ENCODE results near the gene EGF.
"Not testable (repeated sequence)": the region's sequence is repeated elsewhere in the genome, so short reads cannot be mapped to it uniquely, and the experiment has no call there.

EGF gene

GRCh38 chr4:109912706-109913595 lies at the start of gene EGF:
TSS of gene EGF (plus strand) at chr4:109912883. CDS start at chr4:109913336, 453 bp downstream.
- in situ Hi-C loops (cut with HindIII; ENCODE audit: low pct_ligation_motif_present, low pct_unique_long_range_greater_than_20kb, low sequenced_read_pairs): no loop called here
- peak; percentile 60 for DNase-seq

- in situ Hi-C loops (cut with HindIII; ENCODE audit: low pct_ligation_motif_present, low pct_unique_long_range_greater_than_20kb, low sequenced_read_pairs): no loop called here
- no peak for DNase-seq
Measured at GRCh38 chr4:109864134-109864533, 48.5 kb upstream of the EGF start.

DNA sequence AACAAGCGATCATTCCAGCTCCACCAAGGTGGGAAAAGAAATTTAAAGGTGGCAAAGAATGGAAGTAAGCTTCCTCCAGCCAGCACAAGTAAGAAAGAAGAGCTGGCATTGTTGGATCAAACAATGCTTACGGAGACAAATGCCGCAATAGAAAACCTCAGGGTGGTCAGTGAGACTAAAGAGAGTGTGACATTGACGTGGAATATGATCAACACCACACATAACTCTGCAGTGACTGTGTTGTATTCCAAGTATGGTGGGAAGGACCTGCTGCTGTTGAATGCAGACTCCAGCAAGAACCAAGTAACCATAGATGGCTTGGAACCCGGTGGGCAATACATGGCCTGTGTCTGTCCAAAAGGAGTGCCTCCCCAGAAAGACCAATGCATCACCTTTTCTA lies 42.6 kb upstream of the EGF start:
- in situ Hi-C loops (cut with HindIII; ENCODE audit: low pct_ligation_motif_present, low pct_unique_long_range_greater_than_20kb, low sequenced_read_pairs): no loop called here
- DNase-seq: no peak

DNA sequence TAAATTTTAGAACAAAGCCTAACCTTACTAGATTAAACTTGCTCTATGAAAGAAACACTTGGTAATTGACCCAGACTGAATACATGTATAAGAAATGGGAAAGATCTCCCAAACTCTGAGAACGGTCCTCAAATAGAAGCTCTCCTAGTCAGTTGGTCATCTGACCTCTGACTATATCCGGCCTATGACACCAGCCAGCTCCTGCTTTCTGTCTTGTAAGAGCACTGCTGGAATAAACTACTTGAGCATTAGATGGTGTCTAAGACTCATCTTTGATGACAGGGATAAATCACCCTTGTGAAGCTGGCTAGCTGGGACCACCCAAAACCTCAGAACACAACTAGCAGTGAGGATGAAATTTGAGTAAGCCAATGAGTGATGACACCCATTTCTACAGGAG lies 40.6 kb upstream of the EGF start:
- in situ Hi-C loops (cut with HindIII; ENCODE audit: low pct_ligation_motif_present, low pct_unique_long_range_greater_than_20kb, low sequenced_read_pairs): no loop called here
- DNase-seq: no peak

DNA sequence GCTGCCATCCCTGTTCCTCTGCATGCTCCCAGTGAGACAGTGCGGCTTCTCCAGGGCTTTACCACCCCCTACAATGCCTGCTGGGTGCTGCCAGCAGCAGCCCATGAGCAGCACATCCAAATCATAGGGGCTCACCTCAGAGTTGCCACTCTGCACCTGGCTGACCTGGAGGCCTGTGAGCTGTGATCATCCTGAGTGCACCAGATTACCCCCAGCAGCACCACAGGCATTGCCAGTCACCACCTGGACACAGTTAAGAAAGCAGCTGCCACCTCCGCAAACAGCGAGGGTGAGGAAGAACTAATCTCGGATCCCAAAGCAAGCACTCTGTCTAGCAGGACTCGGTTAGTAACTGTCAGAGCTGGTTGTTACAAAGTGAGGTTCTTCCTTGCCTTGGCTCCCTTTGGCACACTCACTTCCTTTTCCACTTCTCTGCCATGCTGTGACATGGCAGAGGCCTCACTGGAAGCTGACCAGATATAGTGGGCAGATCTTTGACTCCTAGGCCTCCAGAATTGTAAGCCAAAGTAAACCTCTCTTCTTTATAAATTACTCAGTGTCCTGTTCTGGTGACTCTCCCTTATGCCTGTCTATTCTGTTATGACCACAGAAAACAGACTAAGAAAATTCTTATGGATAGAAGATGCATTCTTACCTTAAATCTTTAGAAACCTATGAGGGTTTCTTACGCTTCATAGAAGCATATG lies 39.6 kb upstream of the EGF start:
- in situ Hi-C loops (cut with HindIII; ENCODE audit: low pct_ligation_motif_present, low pct_unique_long_range_greater_than_20kb, low sequenced_read_pairs): no loop called here
- no peak for DNase-seq

DNA sequence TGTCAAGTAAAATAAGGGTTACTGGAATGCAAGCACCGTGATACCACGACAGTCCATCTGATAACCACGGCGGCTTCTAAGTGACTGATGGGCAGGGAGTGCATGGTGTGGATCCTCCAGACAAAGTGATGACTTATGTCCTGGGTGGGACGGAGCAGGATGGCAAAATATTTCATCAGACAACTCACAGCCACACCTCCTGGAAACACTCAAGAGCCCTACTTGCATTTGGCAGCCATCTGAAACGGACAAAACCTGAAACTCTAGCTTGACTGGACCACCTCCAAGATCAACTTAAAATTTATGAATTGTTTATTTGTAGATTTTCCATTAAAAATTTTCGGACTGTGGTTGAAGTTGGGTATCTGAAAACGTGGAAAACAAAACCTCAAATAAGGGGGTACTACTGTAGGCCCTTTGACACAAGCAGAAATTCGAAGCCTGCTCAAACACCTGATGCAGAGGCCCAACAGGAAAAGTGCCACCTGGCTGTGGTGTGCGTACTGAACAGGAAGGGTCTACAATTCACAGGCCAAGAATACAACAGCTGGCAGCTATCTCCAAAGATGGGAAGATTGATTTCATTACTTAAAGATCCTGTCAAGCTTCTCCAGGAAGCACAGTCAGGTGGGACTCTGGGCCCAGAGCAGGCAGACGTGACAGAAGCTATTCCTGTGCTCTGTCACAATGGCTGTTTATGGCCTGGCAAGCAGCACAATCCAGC lies 38.7 kb upstream of the EGF start:
- in situ Hi-C loops (cut with HindIII; ENCODE audit: low pct_ligation_motif_present, low pct_unique_long_range_greater_than_20kb, low sequenced_read_pairs): no loop called here
- no peak for DNase-seq

GRCh38 chr4:109875106-109875505 lies 37.6 kb upstream of the EGF start:
- no peak for DNase-seq
- in situ Hi-C loops (cut with HindIII; ENCODE audit: low pct_ligation_motif_present, low pct_unique_long_range_greater_than_20kb, low sequenced_read_pairs): no loop called here

DNA sequence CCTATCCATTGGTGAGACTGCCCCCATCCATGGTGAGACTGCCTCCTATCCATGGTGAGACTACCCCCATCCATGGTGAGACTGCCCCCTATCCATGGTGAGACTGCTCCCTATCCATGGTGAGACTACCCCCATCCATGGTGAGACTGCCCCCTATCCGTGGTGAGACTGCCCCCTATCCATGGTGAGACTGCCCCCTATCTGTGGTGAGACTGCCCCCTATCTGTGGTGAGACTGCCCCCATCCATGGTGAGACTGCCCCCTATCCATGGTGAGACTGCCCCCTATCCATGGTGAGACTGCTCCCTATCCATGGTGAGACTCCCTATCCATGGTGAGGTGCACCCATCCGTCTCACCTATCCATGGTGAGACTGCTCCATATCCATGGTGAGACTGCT lies 37.1 kb upstream of the EGF start:
- in situ Hi-C loops (cut with HindIII; ENCODE audit: low pct_ligation_motif_present, low pct_unique_long_range_greater_than_20kb, low sequenced_read_pairs); DNase-seq: not testable (repeated sequence)

DNA sequence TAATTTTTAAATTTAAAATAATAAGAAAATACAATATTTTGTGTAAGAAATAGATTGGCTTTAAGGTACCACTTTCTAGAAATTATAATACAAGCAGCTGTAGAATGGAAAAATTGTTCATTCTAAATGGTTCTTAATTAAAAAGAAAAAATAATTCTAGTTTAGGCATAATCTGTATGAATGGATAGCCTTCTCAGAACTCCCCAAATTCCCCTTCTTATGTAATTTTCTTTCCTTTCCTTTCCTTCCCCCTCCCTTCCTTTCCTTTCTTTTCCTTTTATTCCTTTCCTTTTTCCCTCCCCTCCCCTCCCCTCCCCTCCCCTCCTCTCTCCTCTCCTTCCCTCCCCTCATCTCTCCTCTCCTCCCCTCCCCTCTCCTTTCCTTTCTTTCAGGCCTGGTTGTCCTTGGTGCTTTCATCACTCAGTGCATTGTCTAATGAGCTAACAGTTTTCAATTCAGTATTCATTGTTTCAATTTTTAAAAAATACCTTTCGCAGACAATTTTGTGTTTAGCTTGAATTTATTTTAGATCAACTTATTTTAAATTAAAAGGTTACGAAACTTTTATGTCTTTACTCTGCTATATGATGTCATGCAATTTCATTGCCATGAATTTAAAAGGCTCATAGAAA lies 35.9 kb upstream of the EGF start:
- in situ Hi-C loops (cut with HindIII; ENCODE audit: low pct_ligation_motif_present, low pct_unique_long_range_greater_than_20kb, low sequenced_read_pairs): no loop called here
- no peak for DNase-seq

- no peak for DNase-seq
- in situ Hi-C loops (cut with HindIII; ENCODE audit: low pct_ligation_motif_present, low pct_unique_long_range_greater_than_20kb, low sequenced_read_pairs): no loop called here
Measured at GRCh38 chr4:109877400-109877799, 35.3 kb upstream of the EGF start.

DNA sequence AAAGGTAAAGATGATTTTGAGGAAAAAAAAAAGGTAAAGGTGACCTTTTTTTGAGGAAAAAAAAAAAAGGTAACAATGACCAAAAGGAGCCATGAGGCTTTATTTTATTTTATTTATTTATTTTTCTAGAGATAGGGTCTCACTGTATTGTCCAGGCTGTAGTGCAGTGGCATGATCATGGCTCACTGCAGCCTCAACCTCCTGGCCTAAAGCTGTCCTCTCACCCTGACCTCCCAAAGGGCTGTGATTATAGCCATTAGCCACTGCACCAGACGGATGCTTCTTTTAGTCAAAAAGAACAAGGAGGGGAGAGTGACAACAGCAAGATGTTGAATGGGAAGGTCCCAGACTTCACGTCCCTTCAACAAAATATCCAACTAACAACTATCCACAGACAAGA lies 34.3 kb upstream of the EGF start:
- DNase-seq: no peak
- in situ Hi-C loops (cut with HindIII; ENCODE audit: low pct_ligation_motif_present, low pct_unique_long_range_greater_than_20kb, low sequenced_read_pairs): no loop called here

DNA sequence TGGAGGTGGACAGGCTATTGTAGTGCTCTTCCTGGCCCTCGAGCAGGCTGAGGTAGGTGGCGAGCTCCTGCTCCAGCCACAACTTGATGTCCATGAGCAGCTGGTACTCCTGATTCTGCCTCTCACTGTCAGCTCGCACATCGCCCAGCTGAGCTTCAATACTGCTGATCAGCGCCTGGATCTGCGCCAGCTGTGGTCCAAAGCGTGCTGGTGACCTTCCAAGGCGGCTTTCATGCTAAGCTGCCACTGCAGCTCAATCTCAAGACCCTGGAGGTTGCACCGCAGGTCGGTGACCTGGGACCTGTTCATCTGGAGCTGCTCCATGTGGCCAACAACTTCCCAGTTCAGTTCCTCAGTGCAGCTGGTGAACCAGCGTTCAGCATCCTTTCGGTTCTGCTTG lies 33.6 kb upstream of the EGF start:
- in situ Hi-C loops (cut with HindIII; ENCODE audit: low pct_ligation_motif_present, low pct_unique_long_range_greater_than_20kb, low sequenced_read_pairs): no loop called here
- DNase-seq: no peak

GRCh38 chr4:109879636-109880314 lies 32.9 kb upstream of the EGF start:
- no peak for DNase-seq
- in situ Hi-C loops (cut with HindIII; ENCODE audit: low pct_ligation_motif_present, low pct_unique_long_range_greater_than_20kb, low sequenced_read_pairs): no loop called here

GRCh38 chr4:109886303-109886702 lies 26.4 kb upstream of the EGF start:
- in situ Hi-C loops (cut with HindIII; ENCODE audit: low pct_ligation_motif_present, low pct_unique_long_range_greater_than_20kb, low sequenced_read_pairs): no loop called here

GRCh38 chr4:109887071-109887470 lies 25.6 kb upstream of the EGF start:
- in situ Hi-C loops (cut with HindIII; ENCODE audit: low pct_ligation_motif_present, low pct_unique_long_range_greater_than_20kb, low sequenced_read_pairs): no loop called here
- DNase-seq: no peak

More at GRCh38 chr4:109886303-109886702, 26.4 kb upstream of the EGF start:
- no peak for DNase-seq

DNA sequence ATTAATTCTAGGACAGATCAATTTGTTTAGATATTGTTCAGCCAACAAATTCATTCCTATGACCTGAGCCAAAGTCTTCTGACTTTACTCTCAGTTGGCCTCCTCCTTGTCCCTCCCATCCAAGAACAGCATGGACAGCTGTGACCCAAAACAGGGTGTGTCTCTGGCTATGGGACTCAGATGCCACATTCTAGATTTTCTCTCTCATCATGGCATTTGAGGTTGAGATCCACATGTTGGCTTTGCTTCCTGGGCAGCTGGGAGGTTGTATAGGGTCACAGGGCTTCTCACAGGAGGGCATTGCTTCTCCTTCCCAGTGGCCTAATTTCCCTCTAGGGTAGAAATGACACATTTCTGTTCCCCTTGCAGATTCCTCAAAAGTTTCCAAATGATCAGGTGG lies 22.6 kb upstream of the EGF start:
- in situ Hi-C loops (cut with HindIII; ENCODE audit: low pct_ligation_motif_present, low pct_unique_long_range_greater_than_20kb, low sequenced_read_pairs): no loop called here
- no peak for DNase-seq

- in situ Hi-C loops (cut with HindIII; ENCODE audit: low pct_ligation_motif_present, low pct_unique_long_range_greater_than_20kb, low sequenced_read_pairs): no loop called here
- no peak for DNase-seq
Measured at GRCh38 chr4:109902559-109903251, 10.0 kb upstream of the EGF start.

GRCh38 chr4:109908731-109909130 lies 4.0 kb upstream of the EGF start:
- in situ Hi-C loops (cut with HindIII; ENCODE audit: low pct_ligation_motif_present, low pct_unique_long_range_greater_than_20kb, low sequenced_read_pairs): no loop called here
- no peak for DNase-seq

Data from ACHN (cell line).